Suprapubic skin (tissue), 4 donors: ENCODE data around the gene RUSC2. TPM values are rescaled to one million over a fixed set of nuclear protein-coding genes. Genes with fewer than 3 reads are reported as not detected.

ENCODE experiments used
- DNase-seq, 2 donors: peaks; one replicate each; pipeline ENCODE4 v3.0.0-alpha.2; 2019; ENCODE audit warnings: low spot score in 2 of 2
- H3K27ac ChIP-seq: fragments of 200-600 bp; sonication (generic); one replicate; pipeline ENCODE4 v1.5.1; 2019
- H3K27me3 ChIP-seq: fragments of 200-600 bp; sonication (generic); one replicate; pipeline ENCODE4 v1.5.1; 2019
- H3K36me3 ChIP-seq: fragments of 200-600 bp; sonication (generic); one replicate; pipeline ENCODE4 v1.5.1; 2019
- H3K4me1 ChIP-seq: fragments of 200-600 bp; sonication (generic); one replicate; pipeline ENCODE4 v1.5.1; 2019
- H3K4me3 ChIP-seq: fragments of 200-600 bp; sonication (generic); one replicate; pipeline ENCODE4 v1.5.1; 2019; ENCODE audit warnings: mild to moderate bottlenecking
- H3K9me3 ChIP-seq: fragments of 200-600 bp; sonication (generic); one replicate; pipeline ENCODE4 v1.5.1; 2019
- EP300 ChIP-seq: sonication (generic); formaldehyde crosslinking; IDR thresholded peaks from one replicate; pipeline ENCODE4 v1.6.1; 2017; ENCODE audit warnings: antibody characterized with exemption
- POLR2A ChIP-seq, 2 donors: fragments of 450-650 bp; IDR thresholded peaks; one replicate each; pipeline ENCODE4 v1.6.1; 2017; ENCODE audit warnings: antibody characterized with exemption in 2 of 2, mild to moderate bottlenecking in 2 of 2, moderate library complexity in 2 of 2
- POLR2AphosphoS5 ChIP-seq, 3 donors: sonication (generic); formaldehyde crosslinking; IDR thresholded peaks; one replicate each; pipeline ENCODE4 v1.6.1; 2017; ENCODE audit warnings: antibody characterized with exemption in 3 of 3
- WGBS: methylation state at CpG from one replicate; pipeline ENCODE4 v1.1.5; 2018; 5-methylcytosine and 5-hydroxymethylcytosine counted together
- total RNA-seq, 4 donors: library from RNA; depleted of rRNA; stranded (reverse); fragments of >200 nt; gene quantifications; one replicate each; pipeline ENCODE4 v1.1.0, GENCODE V29; 2016
- TF ChIP-seq, protein P1 (sequence below), 2 donors: fragments of 200-600 bp in 1 of 2; fragments of 450-650 bp in 1 of 2; sonication (generic) in 1 of 2; IDR thresholded peaks; one replicate each; pipeline ENCODE4 v1.5.1; 2016 to 2019; ENCODE audit warnings: antibody characterized with exemption in 2 of 2, mild to moderate bottlenecking in 1 of 2, moderate library complexity in 1 of 2

The RUSC2 gene
- total RNA-seq, 4 donors from 2014 or later, result 17.5 to 22.3 (median 19.0) TPM

DNA sequence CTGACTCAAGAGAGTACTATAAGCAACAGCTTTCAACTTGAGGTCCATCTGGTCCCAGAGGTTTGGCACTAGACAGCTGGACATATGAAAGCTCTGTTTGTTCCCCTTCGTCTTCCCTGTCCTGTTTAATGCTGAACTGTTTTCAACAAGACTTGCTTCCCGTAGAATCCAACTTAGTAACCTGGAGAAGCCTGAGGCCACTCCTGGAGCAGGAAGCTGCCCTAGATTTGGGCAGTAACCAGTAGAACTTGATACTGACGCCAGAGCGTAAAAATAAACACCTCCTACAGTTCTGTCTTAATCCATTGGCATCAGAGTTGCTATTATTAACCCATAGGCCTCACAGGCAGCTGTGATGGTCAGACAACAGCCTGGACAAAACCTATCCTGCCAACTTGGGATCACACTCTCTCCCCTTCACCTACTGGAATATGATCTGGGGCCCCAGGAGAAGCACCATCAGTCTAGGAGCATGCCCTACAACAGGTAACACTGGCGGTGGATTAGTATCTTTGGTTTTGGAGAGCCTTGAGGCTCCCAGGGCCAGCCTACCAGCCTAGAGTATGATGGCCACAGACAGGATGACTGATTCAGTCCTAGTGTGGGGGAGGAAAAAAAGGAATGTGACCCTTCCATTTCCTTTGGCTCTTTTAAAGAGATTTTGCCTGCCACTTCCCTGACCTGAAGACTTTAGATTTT, 29.2 kb downstream of the RUSC2 start:
- H3K4me1 ChIP-seq, result peaks cover 51% of the 10 kb centered on the region
- no peak for DNase-seq
- H3K27ac ChIP-seq, result peak overlapping the region; percentile 81
- H3K36me3 ChIP-seq, result no peaks in the 10 kb centered on the region
- H3K9me3 ChIP-seq, result no peaks in the 10 kb centered on the region
- no peak overlapping the region for H3K4me3 ChIP-seq
- TF ChIP-seq EP300 (no peak), POLR2A (IDR thresholded peaks at IDR 0.05) (no peak), POLR2AphosphoS5 (IDR thresholded peaks at IDR 0.05) (no peak)
- TF ChIP-seq, protein P1, sequence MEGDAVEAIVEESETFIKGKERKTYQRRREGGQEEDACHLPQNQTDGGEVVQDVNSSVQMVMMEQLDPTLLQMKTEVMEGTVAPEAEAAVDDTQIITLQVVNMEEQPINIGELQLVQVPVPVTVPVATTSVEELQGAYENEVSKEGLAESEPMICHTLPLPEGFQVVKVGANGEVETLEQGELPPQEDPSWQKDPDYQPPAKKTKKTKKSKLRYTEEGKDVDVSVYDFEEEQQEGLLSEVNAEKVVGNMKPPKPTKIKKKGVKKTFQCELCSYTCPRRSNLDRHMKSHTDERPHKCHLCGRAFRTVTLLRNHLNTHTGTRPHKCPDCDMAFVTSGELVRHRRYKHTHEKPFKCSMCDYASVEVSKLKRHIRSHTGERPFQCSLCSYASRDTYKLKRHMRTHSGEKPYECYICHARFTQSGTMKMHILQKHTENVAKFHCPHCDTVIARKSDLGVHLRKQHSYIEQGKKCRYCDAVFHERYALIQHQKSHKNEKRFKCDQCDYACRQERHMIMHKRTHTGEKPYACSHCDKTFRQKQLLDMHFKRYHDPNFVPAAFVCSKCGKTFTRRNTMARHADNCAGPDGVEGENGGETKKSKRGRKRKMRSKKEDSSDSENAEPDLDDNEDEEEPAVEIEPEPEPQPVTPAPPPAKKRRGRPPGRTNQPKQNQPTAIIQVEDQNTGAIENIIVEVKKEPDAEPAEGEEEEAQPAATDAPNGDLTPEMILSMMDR (IDR thresholded peaks at IDR 0.05), result no peak
- no peaks in the 10 kb centered on the region for H3K27me3 ChIP-seq
- WGBS, result 48% methylated on average over 5 of the region's 5 CpGs

DNA sequence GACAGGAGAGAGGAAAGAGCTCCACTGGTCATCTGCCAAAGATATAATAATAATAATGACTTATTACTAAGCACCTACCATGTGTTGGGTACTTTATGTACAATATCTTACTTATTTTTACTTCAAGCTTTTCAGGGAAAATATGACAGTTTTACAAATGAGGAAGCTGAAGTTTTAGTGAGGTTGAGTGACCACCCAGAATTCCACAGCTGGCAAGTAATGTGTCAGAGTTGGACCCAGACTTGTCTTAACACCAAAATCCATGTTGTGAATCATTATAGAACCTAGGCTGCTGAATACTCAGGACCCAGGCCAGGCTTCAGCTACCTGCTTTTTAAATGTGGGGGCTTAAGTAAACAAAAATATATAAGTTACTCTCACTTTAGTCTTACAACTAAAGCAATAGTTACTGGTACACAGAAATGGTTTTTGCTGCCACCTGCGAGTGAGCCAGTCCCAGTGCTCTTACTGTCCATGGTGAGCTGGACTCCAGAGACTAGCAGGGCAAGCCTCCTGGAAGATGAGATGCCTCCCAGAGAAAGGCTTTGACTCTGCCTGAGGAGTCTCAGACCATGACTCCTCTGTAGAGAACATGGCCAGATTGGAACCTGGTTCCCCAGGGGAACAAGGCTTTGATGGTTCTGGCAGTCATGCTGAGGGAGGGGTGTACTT, 29.9 kb downstream of the RUSC2 start:
- H3K4me3 ChIP-seq, result no peak overlapping the region
- no peaks in the 10 kb centered on the region for H3K36me3 ChIP-seq
- no peaks in the 10 kb centered on the region for H3K9me3 ChIP-seq
- DNase-seq, result no peak
- H3K27ac ChIP-seq, result peak overlapping the region; percentile 81
- WGBS, result 100% methylated on average over 1 of the region's 1 CpG
- TF ChIP-seq POLR2AphosphoS5 (IDR thresholded peaks at IDR 0.05), result no peak
- no peak for TF ChIP-seq POLR2A (IDR thresholded peaks at IDR 0.05)
- peaks cover 51% of the 10 kb centered on the region for H3K4me1 ChIP-seq
- H3K27me3 ChIP-seq, result no peaks in the 10 kb centered on the region

DNA sequence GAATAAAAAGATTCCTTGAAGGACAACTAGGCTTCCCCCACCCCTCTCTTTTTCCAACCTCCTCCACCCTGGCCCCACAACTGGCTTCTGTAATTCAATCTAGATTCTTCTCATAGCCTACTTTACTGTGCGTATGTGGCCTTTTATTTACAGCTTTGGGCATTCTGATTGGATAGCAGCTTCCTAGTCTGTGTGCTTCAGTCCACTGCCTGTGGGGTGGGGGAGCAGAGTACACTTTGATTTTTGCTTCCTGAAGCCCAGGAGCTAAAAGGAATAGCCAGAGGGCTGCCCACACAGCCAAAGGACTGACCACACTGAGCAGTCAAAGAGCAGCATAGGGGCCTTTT, 30.4 kb downstream of the RUSC2 start:
- Histone ChIP-seq H3K9me3 (no peaks in the 10 kb centered on the region), H3K4me3 (no peak overlapping the region), H3K36me3 (no peaks in the 10 kb centered on the region), H3K27ac (peak overlapping the region; percentile 81), H3K27me3 (no peaks in the 10 kb centered on the region), H3K4me1 (peaks cover 51% of the 10 kb centered on the region)
- TF ChIP-seq POLR2AphosphoS5 (IDR thresholded peaks at IDR 0.05) (no peak), EP300 (no peak), POLR2A (IDR thresholded peaks at IDR 0.05) (no peak)
- TF ChIP-seq, protein P1 (IDR thresholded peaks at IDR 0.05), result no peak
- DNase-seq, result no peak
- 71% methylated on average over 1 of the region's 1 CpG for WGBS

GRCh38 chr9:35521708-35522107, 31.8 kb downstream of the RUSC2 start:
- 71% methylated on average over 2 of the region's 2 CpGs for WGBS
- Histone ChIP-seq H3K36me3 (no peaks in the 10 kb centered on the region), H3K9me3 (no peaks in the 10 kb centered on the region), H3K27ac (no peak overlapping the region), H3K4me1 (peaks cover 53% of the 10 kb centered on the region), H3K27me3 (no peaks in the 10 kb centered on the region), H3K4me3 (no peak overlapping the region)
- no peak for DNase-seq
- TF ChIP-seq, protein P1 (IDR thresholded peaks at IDR 0.05), result no peak
- TF ChIP-seq EP300 (no peak), POLR2AphosphoS5 (IDR thresholded peaks at IDR 0.05) (no peak), POLR2A (IDR thresholded peaks at IDR 0.05) (no peak)

DNA sequence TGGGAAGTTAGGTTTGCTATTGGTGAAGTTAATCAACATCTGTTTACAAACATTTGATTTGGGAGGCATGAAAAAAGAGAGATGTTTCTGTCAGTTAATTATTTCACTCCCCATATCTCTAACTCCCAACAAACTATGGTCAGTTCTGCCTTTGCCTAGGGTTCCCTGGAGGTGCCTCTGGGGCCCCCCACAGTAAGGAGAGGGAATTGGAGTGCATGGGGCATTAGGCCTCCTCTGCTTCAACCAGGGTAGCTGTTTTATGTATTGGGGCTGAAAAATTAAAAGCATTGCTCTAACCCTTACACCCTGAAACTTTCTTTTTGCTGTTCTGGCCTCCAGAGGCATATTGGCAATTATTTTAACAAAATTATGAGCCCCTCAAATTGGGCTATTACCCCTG, 32.3 kb downstream of the RUSC2 start:
- Histone ChIP-seq H3K27ac (no peak overlapping the region), H3K4me3 (no peak overlapping the region), H3K4me1 (peaks cover 50% of the 10 kb centered on the region), H3K36me3 (no peaks in the 10 kb centered on the region), H3K27me3 (no peaks in the 10 kb centered on the region), H3K9me3 (no peaks in the 10 kb centered on the region)
- DNase-seq, result no peak
- TF ChIP-seq, protein P1 (IDR thresholded peaks at IDR 0.05), result no peak
- TF ChIP-seq EP300 (no peak), POLR2A (IDR thresholded peaks at IDR 0.05) (no peak), POLR2AphosphoS5 (IDR thresholded peaks at IDR 0.05) (no peak)
